Uterus (tissue), 2 donors: Measurements from ENCODE around the gene CHRM1.

ENCODE experiments used
- POLR2A ChIP-seq, 2 donors: fragments of 450-650 bp; IDR thresholded peaks; one replicate each; pipeline ENCODE4 v1.6.1; 2016; ENCODE audit warnings: antibody characterized with exemption in 2 of 2, mild to moderate bottlenecking in 1 of 2, moderate library complexity in 1 of 2
- TF ChIP-seq, protein P1 (sequence below), 4 experiments: fragments of 200-600 bp in 2 of 4; fragments of 450-650 bp in 2 of 4; sonication (generic) in 2 of 4; IDR thresholded peaks; one replicate each; pipeline ENCODE4 v1.5.1; 2016 to 2019; ENCODE audit warnings: antibody characterized with exemption in 4 of 4, mild to moderate bottlenecking in 2 of 4, moderate library complexity in 1 of 4

DNA sequence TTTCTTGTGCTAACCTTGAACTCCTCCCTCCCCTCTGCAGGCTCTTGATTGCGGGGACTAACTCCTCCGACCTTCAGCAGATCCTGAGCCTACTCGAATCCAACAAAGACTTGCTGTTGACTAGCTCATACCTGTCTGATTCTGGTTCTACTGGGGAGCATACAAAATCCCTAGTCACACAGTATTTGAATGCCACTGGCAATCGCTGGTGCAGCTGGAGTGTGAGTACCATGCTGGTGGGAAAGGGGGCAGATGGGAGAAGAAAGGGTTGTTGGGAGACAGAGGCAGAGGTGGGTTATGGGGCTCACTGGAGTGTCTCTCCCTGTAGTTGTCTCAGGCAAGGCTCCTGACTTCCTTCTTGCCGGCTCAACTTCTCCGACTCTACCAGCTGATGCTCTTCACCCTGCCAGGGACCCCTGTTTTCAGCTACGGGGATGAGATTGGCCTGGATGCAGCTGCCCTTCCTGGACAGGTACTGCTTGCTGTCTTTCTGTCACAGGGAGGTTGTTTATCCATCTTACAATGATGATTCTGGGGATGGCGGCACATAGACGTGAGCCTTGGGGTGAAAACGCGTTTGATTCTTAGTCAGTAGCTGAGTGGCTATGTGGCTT, 35.9 kb downstream of the CHRM1 start:
- TF ChIP-seq, protein P1, sequence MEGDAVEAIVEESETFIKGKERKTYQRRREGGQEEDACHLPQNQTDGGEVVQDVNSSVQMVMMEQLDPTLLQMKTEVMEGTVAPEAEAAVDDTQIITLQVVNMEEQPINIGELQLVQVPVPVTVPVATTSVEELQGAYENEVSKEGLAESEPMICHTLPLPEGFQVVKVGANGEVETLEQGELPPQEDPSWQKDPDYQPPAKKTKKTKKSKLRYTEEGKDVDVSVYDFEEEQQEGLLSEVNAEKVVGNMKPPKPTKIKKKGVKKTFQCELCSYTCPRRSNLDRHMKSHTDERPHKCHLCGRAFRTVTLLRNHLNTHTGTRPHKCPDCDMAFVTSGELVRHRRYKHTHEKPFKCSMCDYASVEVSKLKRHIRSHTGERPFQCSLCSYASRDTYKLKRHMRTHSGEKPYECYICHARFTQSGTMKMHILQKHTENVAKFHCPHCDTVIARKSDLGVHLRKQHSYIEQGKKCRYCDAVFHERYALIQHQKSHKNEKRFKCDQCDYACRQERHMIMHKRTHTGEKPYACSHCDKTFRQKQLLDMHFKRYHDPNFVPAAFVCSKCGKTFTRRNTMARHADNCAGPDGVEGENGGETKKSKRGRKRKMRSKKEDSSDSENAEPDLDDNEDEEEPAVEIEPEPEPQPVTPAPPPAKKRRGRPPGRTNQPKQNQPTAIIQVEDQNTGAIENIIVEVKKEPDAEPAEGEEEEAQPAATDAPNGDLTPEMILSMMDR (IDR thresholded peaks at IDR 0.05) = no peak
- no peak for TF ChIP-seq POLR2A (IDR thresholded peaks at IDR 0.05)
